ENCODE measurements around the gene PRKD1.

Gene PRKD1

DNA sequence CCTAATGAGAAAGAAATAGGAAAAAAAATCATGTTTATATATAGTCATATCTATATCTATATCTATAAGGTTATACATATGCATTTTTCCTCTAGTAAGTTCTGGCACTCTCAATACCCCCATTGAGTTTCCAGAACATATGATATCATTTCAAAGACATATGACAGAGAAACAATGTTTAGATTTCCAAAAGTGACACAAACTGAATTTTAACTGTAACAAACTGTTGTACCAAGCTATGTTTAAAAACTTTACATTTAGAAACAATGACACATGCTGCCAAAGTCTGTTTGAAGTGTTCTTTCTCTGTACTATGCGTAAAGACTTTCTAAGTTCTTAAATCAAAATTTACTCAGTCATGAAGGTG, 171.6 kb downstream of the PRKD1 start:
- no peak for TF ChIP-seq CTCF (IDR thresholded peaks at IDR 0.05)
- no peak for DNase-seq (ENCODE audit: low spot score)
- Histone ChIP-seq H3K27ac (no peak overlapping the region), H3K4me3 (no peak overlapping the region)

- no peak for TF ChIP-seq CTCF (IDR thresholded peaks at IDR 0.05)
- H3K27ac ChIP-seq: no peak overlapping the region
- DNase-seq (ENCODE audit: low spot score): no peak
- H3K4me3 ChIP-seq: no peak overlapping the region
Observed at GRCh38 chr14:29755311-29756018, 172.2 kb downstream of the PRKD1 start.

- no peak for TF ChIP-seq CTCF (IDR thresholded peaks at IDR 0.05)
- DNase-seq (ENCODE audit: low spot score): no peak
- H3K4me3 ChIP-seq: no peak overlapping the region
- H3K27ac ChIP-seq: no peak overlapping the region
Observed at GRCh38 chr14:29754134-29754533, 173.5 kb downstream of the PRKD1 start.

DNA sequence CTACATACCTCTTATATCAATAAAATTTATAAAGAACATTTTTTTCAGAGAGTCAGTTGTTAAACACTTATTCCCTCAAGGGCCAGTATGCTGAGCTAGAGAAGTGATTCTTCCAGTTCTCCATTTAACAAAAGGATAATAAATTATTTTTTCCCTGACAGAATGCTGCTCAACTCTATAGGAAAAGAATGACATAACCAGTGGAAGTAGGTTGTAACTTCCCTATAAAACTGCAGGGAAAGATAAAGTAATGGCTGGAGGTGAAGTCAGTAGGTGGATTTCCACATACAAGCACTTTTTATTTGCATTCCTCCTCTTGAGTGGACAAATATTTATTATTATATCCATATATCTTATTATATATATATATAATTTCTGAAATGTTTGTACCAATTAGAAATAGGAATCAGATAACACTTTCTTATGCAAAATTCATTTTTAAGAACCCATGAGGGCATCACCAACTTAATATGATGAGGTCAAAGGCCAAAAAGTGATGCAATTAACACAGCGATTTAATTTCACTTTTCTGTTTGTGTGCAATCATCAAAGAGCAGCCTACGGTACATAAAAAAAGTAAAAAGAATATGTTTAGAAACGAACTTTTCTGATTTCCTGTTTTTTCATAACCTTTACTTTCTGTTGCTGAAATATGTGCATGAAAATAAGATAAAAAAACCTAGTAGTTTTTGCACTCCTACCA, 175.3 kb downstream of the PRKD1 start:
- H3K27ac ChIP-seq: no peak overlapping the region
- no peak for TF ChIP-seq CTCF (IDR thresholded peaks at IDR 0.05)
- DNase-seq (ENCODE audit: low spot score): no peak
- no peak overlapping the region for H3K4me3 ChIP-seq

DNA sequence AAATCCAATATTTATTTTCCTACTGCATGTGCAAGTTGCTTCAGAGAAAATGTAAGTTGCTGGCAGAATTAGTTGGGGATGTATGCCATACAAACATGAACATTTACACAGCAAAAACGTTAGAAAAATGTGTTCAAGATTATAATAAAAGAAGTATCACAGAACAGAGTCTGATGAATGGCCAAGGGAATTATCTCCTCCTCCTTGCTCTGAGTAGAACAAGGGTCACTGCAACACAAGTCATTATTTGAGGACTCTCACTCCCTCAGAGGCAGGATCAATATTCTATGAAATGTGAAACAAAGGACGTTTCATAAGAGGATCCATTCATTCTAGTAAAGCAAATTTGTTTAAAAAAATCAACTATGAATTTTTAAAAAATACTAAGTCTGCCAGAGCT, 177.8 kb downstream of the PRKD1 start:
- no peak for TF ChIP-seq CTCF (IDR thresholded peaks at IDR 0.05)
- DNase-seq (ENCODE audit: low spot score): no peak

GRCh38 chr14:29749327-29749726, 178.3 kb downstream of the PRKD1 start:
- Histone ChIP-seq H3K4me3 (no peak overlapping the region), H3K27ac (no peak overlapping the region)
- no peak for TF ChIP-seq CTCF (IDR thresholded peaks at IDR 0.05)
- DNase-seq (ENCODE audit: low spot score): no peak

More for the DNA sequence above, 177.8 kb downstream of the PRKD1 start:
- Histone ChIP-seq H3K27ac (no peak overlapping the region), H3K4me3 (no peak overlapping the region)

DNA sequence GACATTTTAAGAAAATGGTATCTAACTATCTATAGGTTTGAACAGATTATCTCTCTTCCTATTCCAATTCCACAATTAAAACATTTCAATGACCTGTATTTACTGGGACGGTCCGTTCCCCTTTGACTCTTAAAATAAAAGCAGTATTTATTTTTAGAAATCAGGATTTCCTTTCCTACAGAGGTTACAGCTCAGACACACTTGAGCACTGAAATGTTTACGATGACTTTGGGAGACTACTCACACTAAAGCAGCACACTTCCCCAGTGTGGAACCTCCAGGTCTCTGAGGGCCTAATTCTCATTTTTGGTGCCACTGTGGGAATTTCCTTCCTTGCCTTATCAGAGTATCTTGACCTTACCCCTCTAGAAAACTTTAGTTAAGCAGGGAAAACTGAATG, 181.8 kb downstream of the PRKD1 start:
- no peak for TF ChIP-seq CTCF (IDR thresholded peaks at IDR 0.05)
- no peak for DNase-seq (ENCODE audit: low spot score)
- Histone ChIP-seq H3K27ac (no peak overlapping the region), H3K4me3 (no peak overlapping the region)

All from coronary artery (tissue), 2 donors.